Right lobe of liver (tissue), 6 donors: Measurements from ENCODE around the gene PEX11G. TPM values are rescaled to one million over a fixed set of nuclear protein-coding genes. Genes with fewer than 3 reads are reported as not detected.

ENCODE experiments used
- ATAC-seq, 4 donors: fragments of 200-7000 bp; cut with Tn5 transposase; one replicate each; pipeline ENCODE4 v1.9.1; 2020; ENCODE audit warnings: mild to moderate bottlenecking in 4 of 4, moderate library complexity in 4 of 4
- DNase-seq, 3 donors: peaks; one replicate each; pipeline ENCODE4 v3.0.0-alpha.2; 2020
- H3K27ac ChIP-seq, 3 donors: fragments of 200-600 bp; one replicate each; pipeline ENCODE4 v1.8.0; 2022
- H3K27me3 ChIP-seq, 2 donors: fragments of 200-600 bp; one replicate each; pipeline ENCODE4 v1.8.0; 2022
- H3K36me3 ChIP-seq, 4 donors: fragments of 200-600 bp; sonication (generic) in 1 of 4; one replicate each; pipeline versions ENCODE4 v1.5.1 to v1.8.0; 2017 to 2022; ENCODE audit warnings: control low read depth in 1 of 4
- H3K4me1 ChIP-seq, 4 donors: fragments of 200-600 bp; sonication (generic) in 1 of 4; one replicate each; pipeline versions ENCODE4 v1.5.1 to v1.8.0; 2017 to 2022; ENCODE audit warnings: control low read depth in 1 of 4
- H3K4me3 ChIP-seq, 3 donors: fragments of 200-600 bp; one replicate each; pipeline ENCODE4 v1.8.0; 2022
- H3K9me3 ChIP-seq, 4 donors: fragments of 200-600 bp; sonication (generic) in 1 of 4; one replicate each; pipeline versions ENCODE4 v1.5.1 to v1.8.0; 2017 to 2022; ENCODE audit warnings: control low read depth in 1 of 4
- POLR2A ChIP-seq: fragments of 450-650 bp; IDR thresholded peaks from one replicate; pipeline ENCODE4 v1.6.1; 2017; ENCODE audit warnings: antibody characterized with exemption, mild to moderate bottlenecking
- WGBS: methylation state at CpG from one replicate; pipeline ENCODE4 v1.1.6; 2018; ENCODE audit warnings: low coverage, low lambda C conversion rate; ENCODE audit not compliant: insufficient coverage; ENCODE audit errors: missing lambda C conversion rate; 5-methylcytosine and 5-hydroxymethylcytosine counted together
- intact Hi-C, 2 donors: fragments of 100-400 bp; cut with DNase I; formaldehyde crosslinking; loops; one replicate each; pipeline versions ENCODE4 v1.11.2 to v1.14.1; 2022
- total RNA-seq, 6 experiments: library from RNA; depleted of rRNA in 2 of 6; stranded (reverse); fragments of >200 nt in 2 of 6; fragmentation: NEBNext Ultra II Directional in 3 of 6; extraction: Animal tissue kit (Norgen Biotek cat#: 25700) in 3 of 6; gene quantifications; one replicate each; pipeline versions ENCODE4 v1.1.0 to v1.2.4, GENCODE V29; 2016 to 2023
- TF ChIP-seq, protein P1 (sequence below), 4 donors: fragments of 200-600 bp in 3 of 4; fragments of 450-650 bp in 1 of 4; IDR thresholded peaks; one replicate each; pipeline versions ENCODE4 v1.5.1 to v1.8.0; 2016 to 2022; ENCODE audit warnings: antibody characterized with exemption in 4 of 4, mild to moderate bottlenecking in 2 of 4
- donor health status: DM: no; HTN: yes; CAD: no.
- donor health status: DM: no; HTN: no; CAD: no.
- donor health status: DM: no; HTN: no; CAD: no.
- donor health status: DM: no; HTN: yes; CAD: no.
- donor health status: DM: no; HTN: yes; CAD: no.

The PEX11G gene
- total RNA-seq, 6 experiments from 2014 or later, result 4.8 to 14.3 (median 9.4) TPM

DNA sequence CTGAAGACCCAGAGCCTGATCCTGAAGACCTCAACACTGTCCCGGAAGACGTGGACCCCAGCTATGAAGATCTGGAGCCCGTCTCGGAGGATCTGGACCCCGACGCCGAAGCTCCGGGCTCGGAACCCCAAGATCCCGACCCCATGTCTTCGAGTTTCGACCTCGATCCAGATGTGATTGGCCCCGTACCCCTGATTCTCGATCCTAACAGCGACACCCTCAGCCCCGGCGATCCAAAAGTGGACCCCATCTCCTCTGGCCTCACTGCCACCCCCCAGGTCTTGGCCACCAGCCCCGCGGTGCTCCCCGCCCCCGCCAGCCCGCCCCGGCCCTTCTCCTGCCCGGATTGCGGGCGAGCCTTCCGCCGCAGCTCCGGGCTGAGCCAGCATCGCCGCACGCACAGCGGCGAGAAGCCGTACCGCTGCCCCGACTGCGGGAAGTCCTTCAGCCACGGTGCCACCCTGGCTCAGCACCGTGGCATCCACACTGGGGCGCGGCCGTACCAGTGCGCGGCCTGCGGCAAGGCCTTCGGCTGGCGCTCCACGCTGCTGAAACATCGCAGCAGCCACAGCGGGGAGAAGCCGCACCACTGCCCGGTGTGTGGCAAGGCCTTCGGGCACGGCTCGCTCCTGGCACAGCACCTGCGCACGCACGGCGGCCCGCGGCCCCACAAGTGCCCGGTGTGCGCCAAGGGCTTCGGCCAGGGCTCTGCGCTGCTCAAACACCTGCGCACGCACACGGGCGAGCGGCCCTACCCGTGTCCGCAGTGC lies 30.7 kb upstream of the PEX11G start:
- DNase-seq, result no peak
- Histone ChIP-seq H3K9me3 (no peaks in the 10 kb centered on the region), H3K4me1 (peaks cover 0 to 43% (median 11%) of the 10 kb centered on the region in 4 donors), H3K27me3 (no peaks in the 10 kb centered on the region), H3K27ac (no peak overlapping the region), H3K36me3 (peaks cover 0 to 1% (median 0%) of the 10 kb centered on the region in 4 donors), H3K4me3 (no peak overlapping the region)
- no peak for ATAC-seq
- intact Hi-C loops, result no loop called here
- 92% methylated on average over 17 of the region's 74 CpGs for WGBS
- TF ChIP-seq, protein P1, sequence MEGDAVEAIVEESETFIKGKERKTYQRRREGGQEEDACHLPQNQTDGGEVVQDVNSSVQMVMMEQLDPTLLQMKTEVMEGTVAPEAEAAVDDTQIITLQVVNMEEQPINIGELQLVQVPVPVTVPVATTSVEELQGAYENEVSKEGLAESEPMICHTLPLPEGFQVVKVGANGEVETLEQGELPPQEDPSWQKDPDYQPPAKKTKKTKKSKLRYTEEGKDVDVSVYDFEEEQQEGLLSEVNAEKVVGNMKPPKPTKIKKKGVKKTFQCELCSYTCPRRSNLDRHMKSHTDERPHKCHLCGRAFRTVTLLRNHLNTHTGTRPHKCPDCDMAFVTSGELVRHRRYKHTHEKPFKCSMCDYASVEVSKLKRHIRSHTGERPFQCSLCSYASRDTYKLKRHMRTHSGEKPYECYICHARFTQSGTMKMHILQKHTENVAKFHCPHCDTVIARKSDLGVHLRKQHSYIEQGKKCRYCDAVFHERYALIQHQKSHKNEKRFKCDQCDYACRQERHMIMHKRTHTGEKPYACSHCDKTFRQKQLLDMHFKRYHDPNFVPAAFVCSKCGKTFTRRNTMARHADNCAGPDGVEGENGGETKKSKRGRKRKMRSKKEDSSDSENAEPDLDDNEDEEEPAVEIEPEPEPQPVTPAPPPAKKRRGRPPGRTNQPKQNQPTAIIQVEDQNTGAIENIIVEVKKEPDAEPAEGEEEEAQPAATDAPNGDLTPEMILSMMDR (IDR thresholded peaks at IDR 0.05), result no peak
- TF ChIP-seq POLR2A, result no peak

DNA sequence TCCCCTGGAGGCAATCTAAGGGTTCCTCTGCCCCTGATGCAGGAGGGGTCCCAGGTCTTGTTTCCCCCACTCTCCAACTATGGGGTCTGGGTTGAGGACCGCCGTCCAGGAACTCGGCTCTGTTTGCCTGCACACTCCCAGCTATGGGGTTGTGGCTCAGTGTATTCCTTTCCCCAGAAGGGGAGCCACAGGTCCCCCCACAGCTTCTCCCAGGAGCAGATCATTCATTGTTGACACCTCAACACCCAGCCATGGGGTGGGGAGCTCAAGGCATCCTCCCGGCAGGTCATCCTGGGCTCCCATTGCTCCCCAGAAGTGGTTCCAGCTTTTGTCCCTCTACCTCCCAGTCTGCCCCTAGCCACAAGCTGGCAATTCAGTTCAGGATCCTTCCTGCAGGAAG lies 28.0 kb upstream of the PEX11G start:
- H3K4me1 ChIP-seq, result peaks cover 0 to 31% (median 7%) of the 10 kb centered on the region in 4 donors
- H3K9me3 ChIP-seq, result no peaks in the 10 kb centered on the region
- peak overlapping the region; percentile 54 to 60 (median 60) for H3K4me3 ChIP-seq
- H3K27me3 ChIP-seq, result no peaks in the 10 kb centered on the region
- TF ChIP-seq, protein P1 (IDR thresholded peaks at IDR 0.05), result no peak
- no peak for TF ChIP-seq POLR2A
- peak overlapping the region in 1 of 3 donors; percentile 57 for H3K27ac ChIP-seq
- no peaks in the 10 kb centered on the region for H3K36me3 ChIP-seq
- DNase-seq (no peak), ATAC-seq (no peak)
- intact Hi-C loops, result no loop called here
- 90% methylated on average over 2 of the region's 4 CpGs for WGBS

DNA sequence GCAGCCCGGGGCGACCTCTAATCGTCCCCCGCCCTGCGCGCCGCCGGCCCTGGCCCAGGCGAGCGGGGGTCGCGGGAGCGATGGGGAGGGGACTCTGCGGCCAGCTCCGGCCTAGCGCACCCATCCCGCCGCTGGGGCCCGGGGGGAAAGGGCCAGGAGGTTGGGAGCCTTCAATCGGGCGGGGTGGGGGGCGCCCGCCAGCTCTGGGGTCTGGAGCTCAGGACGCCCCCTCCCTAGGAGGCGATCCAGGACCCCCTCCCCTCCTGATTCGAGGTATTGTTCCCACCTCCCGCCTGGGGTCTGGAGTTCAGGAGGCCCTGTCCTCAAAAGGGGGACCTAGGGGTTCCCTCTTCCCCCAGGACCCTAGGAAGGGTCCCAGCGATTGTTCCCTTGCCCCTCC lies 27.5 kb upstream of the PEX11G start:
- peak overlapping the region; percentile 54 to 60 (median 60) for H3K4me3 ChIP-seq
- TF ChIP-seq, protein P1 (IDR thresholded peaks at IDR 0.05), result no peak
- TF ChIP-seq POLR2A, result no peak
- no peaks in the 10 kb centered on the region for H3K27me3 ChIP-seq
- WGBS, result no CpG with 5 or more reads among the region's 28 CpGs
- no peak for DNase-seq
- intact Hi-C loops, result no loop called here
- H3K36me3 ChIP-seq, result no peaks in the 10 kb centered on the region
- peaks cover 0 to 26% (median 3%) of the 10 kb centered on the region in 4 donors for H3K4me1 ChIP-seq
- no peaks in the 10 kb centered on the region for H3K9me3 ChIP-seq
- no peak for ATAC-seq
- H3K27ac ChIP-seq, result peak overlapping the region; percentile 57 to 79 (median 66)

DNA sequence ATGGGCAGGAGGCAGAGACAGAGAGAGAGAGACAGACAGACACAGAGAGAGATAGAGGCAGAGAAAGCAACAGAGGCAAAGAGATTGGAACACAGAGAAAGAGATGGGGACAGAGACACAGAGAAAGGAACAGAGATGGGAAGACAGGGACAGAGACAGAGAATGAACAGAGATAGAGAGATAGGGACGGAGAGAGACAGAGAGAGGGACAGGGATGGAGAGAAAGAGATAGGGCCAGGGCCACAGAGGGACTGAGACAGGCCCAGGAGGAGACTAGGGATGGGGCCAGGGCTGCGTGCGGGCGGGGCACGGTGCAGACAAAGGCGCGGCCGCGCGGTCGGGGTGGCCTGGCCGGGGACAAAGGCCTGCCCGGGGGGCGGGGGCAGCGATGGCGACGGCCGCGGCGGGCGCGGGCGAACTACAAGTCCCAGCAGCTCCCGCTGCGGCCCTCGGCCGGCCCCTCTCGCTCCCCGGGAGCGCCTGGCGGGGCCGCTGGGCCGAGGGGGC lies 26.9 kb upstream of the PEX11G start, which contains the start of gene ZNF358:
Gene ZNF358 (plus strand): TSS at position 459 of the 507 bp plus-strand sequence. CDS start 3,140 bp downstream, outside the sequence.
- H3K4me1 ChIP-seq, result peaks cover 0 to 19% (median under 1%) of the 10 kb centered on the region in 4 donors
- H3K27ac ChIP-seq, result peak within 1 kb of the TSS; percentile 57 to 79 (median 68)
- H3K27me3 ChIP-seq, result no peaks in the 10 kb centered on the region
- peak within 1 kb of the TSS; percentile 54 to 60 (median 60) for H3K4me3 ChIP-seq
- ATAC-seq, result peak; percentile 76 to 82 (median 80)
- DNase-seq, result peak; percentile 76 to 83 (median 77)
- intact Hi-C loops, result no loop called here
- H3K9me3 ChIP-seq, result no peaks in the 10 kb centered on the region
- TF ChIP-seq POLR2A, result no peak
- TF ChIP-seq, protein P1 (IDR thresholded peaks at IDR 0.05), result no peak
- 0% methylated on average over 3 of the region's 33 CpGs for WGBS
- H3K36me3 ChIP-seq, result no peaks in the 10 kb centered on the region
